ENCODE data around the gene BSPRY.

- TF ChIP-seq CTCF (IDR thresholded peaks at IDR 0.05) (no peak), EZH2phosphoT487 (IDR thresholded peaks at IDR 0.05) (no peak), EZH2 (IDR thresholded peaks at IDR 0.05) (no peak)
Observed at GRCh38 chr9:113326230-113326629, 23.1 kb upstream of the BSPRY start.

All from neural progenitor cell (in vitro differentiated cells).